CD4-positive, alpha-beta T cell (primary cell): ENCODE measurements around the gene SLFN12L. TPM values are rescaled to one million over a fixed set of nuclear protein-coding genes. Genes with fewer than 3 reads are reported as not detected.

Experiments used
- ATAC-seq: fragments of 200-7000 bp; cut with Tn5 transposase; one replicate; pipeline ENCODE4 v1.10.0; 2022; ENCODE audit warnings: mild to moderate bottlenecking; ENCODE audit not compliant: poor library complexity
- CTCF ChIA-PET: fragments of 350-600 bp; sonication (Branson Sonifier 250); formaldehyde crosslinking; loops from one replicate; lab custom pipeline; 2021; ENCODE audit warnings: antibody characterized with exemption, inconsistent platforms; lab: Charles Lee
- POLR2A ChIA-PET: fragments of 350-600 bp; sonication (Branson Sonifier 250); formaldehyde crosslinking; loops from one replicate; lab custom pipeline; 2021; ENCODE audit warnings: antibody characterized with exemption, inconsistent platforms; lab: Charles Lee
- DNase-seq, 14 experiments: peaks; one replicate each; pipeline ENCODE4 v3.0.0-alpha.2; 2013 to 2020; ENCODE audit warnings: mixed read lengths in 2 of 14
- H3K27ac ChIP-seq, 2 donors: one replicate each; pipeline versions ENCODE4 v1.5.1 to v1.7.0; 2013; ENCODE audit warnings: low read length in 2 of 2, low read depth in 1 of 2, mild to moderate bottlenecking in 1 of 2
- H3K27me3 ChIP-seq, 2 experiments: 1 replicate in 1 of 2; 2 replicates in 1 of 2; pipeline versions ENCODE4 v1.6.1 to v1.7.0; 2013; ENCODE audit warnings: low read length in 2 of 2, control low read depth in 1 of 2, mild to moderate bottlenecking in 1 of 2, moderate library complexity in 1 of 2; ENCODE audit not compliant: insufficient read depth in 2 of 2, control insufficient read depth in 1 of 2
- H3K36me3 ChIP-seq: one replicate; pipeline ENCODE4 v1.6.1; 2013; ENCODE audit warnings: low read length, control low read depth; ENCODE audit not compliant: insufficient read depth
- H3K4me1 ChIP-seq: one replicate; pipeline ENCODE4 v1.6.1; 2013; ENCODE audit warnings: low read length, control low read depth; ENCODE audit not compliant: insufficient read depth
- H3K4me3 ChIP-seq: one replicate; pipeline ENCODE4 v1.5.1; 2013; ENCODE audit warnings: mild to moderate bottlenecking, low read length, moderate library complexity
- H3K9me3 ChIP-seq, 2 experiments: 1 replicate in 1 of 2; 2 replicates in 1 of 2; pipeline versions ENCODE4 v1.6.1 to v1.7.0; 2013; ENCODE audit warnings: low read length in 2 of 2, mild to moderate bottlenecking in 2 of 2, control low read depth in 1 of 2, moderate library complexity in 1 of 2; ENCODE audit not compliant: control insufficient read depth in 1 of 2, insufficient read depth in 1 of 2
- H3K27ac Mint-ChIP-seq: one replicate; pipeline ENCODE4 v1.8.0; 2020; ENCODE audit warnings: mixed read lengths
- H3K27me3 Mint-ChIP-seq: one replicate; pipeline ENCODE4 v1.8.0; 2021; ENCODE audit warnings: mixed read lengths
- H3K36me3 Mint-ChIP-seq: one replicate; pipeline ENCODE4 v1.8.0; 2021; ENCODE audit warnings: low read depth, mixed read lengths
- H3K4me1 Mint-ChIP-seq: one replicate; pipeline ENCODE4 v1.8.0; 2021; ENCODE audit warnings: low read depth, mixed read lengths
- H3K4me3 Mint-ChIP-seq: one replicate; pipeline ENCODE4 v1.8.0; 2020; ENCODE audit warnings: mild to moderate bottlenecking, mixed read lengths
- H3K9me3 Mint-ChIP-seq: one replicate; pipeline ENCODE4 v1.8.0; 2020; ENCODE audit warnings: mixed read lengths
- intact Hi-C, 2 experiments: fragments of 100-400 bp; cut with DNase I in 1 of 2; cut with micrococcal nuclease in 1 of 2; formaldehyde crosslinking; loops; one replicate each; pipeline versions ENCODE4 v1.15.1 to v1.9.0; 2023 to 2025; cut with DNase I, micrococcal nuclease
- total RNA-seq, 174 experiments: library from RNA in 2 of 174; stranded (reverse) in 2 of 174; gene quantifications; one replicate each; pipeline ENCODE4 v1.2.3 and lab custom pipeline; 2021 to 2026
- TF ChIP-seq, protein P1 (sequence below): fragments of 200-600 bp; IDR thresholded peaks from one replicate; pipeline ENCODE4 v1.8.0; 2022; ENCODE audit warnings: antibody characterized with exemption, mild to moderate bottlenecking

Gene SLFN12L
- total RNA-seq, 2 experiments from 2014 or later = 23.4 to 24.3 TPM

DNA sequence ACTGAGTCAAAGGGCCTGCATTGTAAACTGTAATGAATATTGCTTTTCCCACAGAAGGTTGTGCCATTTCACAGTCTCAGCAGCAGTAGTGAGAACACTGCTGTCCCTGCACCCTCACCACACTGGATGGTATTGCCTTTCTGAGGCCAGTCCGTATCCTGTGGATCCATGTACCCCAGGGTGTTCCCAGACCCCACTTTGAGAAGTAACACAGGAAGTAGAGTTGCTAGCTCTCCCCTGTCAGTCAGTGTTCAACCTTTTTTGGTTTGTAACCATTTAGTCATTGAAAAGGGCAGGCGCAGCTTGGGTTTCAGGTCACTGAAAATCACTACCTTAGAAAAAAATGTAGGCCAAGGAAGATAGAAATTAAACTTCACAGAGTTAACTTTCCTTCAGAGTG is 37.9 kb downstream of the SLFN12L start:
- peaks cover 29% of the 10 kb centered on the region for H3K4me1 ChIP-seq
- Mint-ChIP-seq H3K4me3 (no peak overlapping the region), H3K27me3 (no peaks in the 10 kb centered on the region), H3K9me3 (peaks cover 4% of the 10 kb centered on the region), H3K4me1 (peaks cover 69% of the 10 kb centered on the region), H3K36me3 (peaks cover 73% of the 10 kb centered on the region), H3K27ac (no peak overlapping the region)
- no peak overlapping the region for H3K4me3 ChIP-seq
- no peaks in the 10 kb centered on the region for H3K9me3 ChIP-seq
- ChIA-PET POLR2A (no interaction called here), CTCF (interaction anchor here (0.8 to 1.3 kb wide), 4 partner anchors 34 to 56 kb away, joined by 3 to 4 read pairs (median 4); no protein-coding TSS in a partner anchor)
- no peaks in the 10 kb centered on the region for H3K27me3 ChIP-seq
- ATAC-seq (no peak), DNase-seq (no peak)
- H3K27ac ChIP-seq = no peak overlapping the region
- H3K36me3 ChIP-seq = peaks cover 27% of the 10 kb centered on the region
- intact Hi-C loops = no loop called here
- TF ChIP-seq, protein P1, sequence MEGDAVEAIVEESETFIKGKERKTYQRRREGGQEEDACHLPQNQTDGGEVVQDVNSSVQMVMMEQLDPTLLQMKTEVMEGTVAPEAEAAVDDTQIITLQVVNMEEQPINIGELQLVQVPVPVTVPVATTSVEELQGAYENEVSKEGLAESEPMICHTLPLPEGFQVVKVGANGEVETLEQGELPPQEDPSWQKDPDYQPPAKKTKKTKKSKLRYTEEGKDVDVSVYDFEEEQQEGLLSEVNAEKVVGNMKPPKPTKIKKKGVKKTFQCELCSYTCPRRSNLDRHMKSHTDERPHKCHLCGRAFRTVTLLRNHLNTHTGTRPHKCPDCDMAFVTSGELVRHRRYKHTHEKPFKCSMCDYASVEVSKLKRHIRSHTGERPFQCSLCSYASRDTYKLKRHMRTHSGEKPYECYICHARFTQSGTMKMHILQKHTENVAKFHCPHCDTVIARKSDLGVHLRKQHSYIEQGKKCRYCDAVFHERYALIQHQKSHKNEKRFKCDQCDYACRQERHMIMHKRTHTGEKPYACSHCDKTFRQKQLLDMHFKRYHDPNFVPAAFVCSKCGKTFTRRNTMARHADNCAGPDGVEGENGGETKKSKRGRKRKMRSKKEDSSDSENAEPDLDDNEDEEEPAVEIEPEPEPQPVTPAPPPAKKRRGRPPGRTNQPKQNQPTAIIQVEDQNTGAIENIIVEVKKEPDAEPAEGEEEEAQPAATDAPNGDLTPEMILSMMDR = no peak

DNA sequence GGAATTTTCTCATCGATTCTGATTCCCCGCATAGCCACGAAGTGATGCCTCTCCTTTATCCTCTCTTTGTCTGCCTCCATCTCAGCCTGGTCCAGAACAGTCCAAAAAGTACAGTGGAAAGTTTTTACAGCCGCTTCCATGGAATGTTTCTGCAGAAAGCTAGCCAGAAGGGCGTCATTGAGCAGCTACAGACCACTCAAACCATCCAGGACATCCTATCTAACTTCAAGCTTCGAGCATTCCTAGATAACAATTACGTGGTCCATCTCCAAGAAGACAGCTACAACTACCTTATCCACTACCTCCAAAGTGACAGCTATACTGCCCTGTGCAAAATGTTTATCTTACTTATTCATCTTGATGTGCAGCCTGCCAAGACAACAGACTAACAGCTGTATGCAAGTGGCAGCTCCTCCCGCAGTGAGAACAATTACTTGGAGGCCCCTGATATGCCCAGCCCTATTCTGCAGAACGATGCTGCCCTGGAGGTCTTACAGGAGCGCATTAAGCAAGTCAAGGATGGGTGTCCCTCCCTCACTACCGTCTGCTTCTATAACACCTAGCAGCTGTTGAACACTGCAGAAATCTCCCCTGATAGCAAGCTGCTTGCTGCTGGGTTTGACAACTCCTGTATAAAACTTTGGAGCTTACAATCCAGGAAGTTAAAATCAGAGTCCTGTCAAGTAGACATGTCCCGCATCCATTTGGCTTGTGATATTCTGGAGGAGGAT is 38.9 kb downstream of the SLFN12L start:
- CTCF ChIA-PET = interaction anchor here (1.2 to 1.3 kb wide), 2 partner anchors 35 to 57 kb away, joined by 3 to 4 read pairs; no protein-coding TSS in a partner anchor
- H3K4me3 Mint-ChIP-seq = no peak overlapping the region
- POLR2A ChIA-PET = interaction anchor here (0.6 to 1.1 kb wide), 2 partner anchors 14 to 280 kb away, joined by 3 read pairs; no protein-coding TSS in a partner anchor
- peak overlapping the region; percentile 56 for H3K27ac Mint-ChIP-seq
- Histone ChIP-seq H3K27ac (no peak overlapping the region), H3K4me1 (peaks cover 32% of the 10 kb centered on the region), H3K9me3 (no peaks in the 10 kb centered on the region), H3K4me3 (no peak overlapping the region), H3K36me3 (peaks cover 27% of the 10 kb centered on the region), H3K27me3 (no peaks in the 10 kb centered on the region)
- ATAC-seq = no peak
- H3K27me3 Mint-ChIP-seq = no peaks in the 10 kb centered on the region
- H3K4me1 Mint-ChIP-seq = peaks cover 69% of the 10 kb centered on the region
- peaks cover 66% of the 10 kb centered on the region for H3K36me3 Mint-ChIP-seq
- intact Hi-C loops = no loop called here
- H3K9me3 Mint-ChIP-seq = peaks cover 4% of the 10 kb centered on the region
- no peak for DNase-seq
- TF ChIP-seq, protein P1 = no peak

DNA sequence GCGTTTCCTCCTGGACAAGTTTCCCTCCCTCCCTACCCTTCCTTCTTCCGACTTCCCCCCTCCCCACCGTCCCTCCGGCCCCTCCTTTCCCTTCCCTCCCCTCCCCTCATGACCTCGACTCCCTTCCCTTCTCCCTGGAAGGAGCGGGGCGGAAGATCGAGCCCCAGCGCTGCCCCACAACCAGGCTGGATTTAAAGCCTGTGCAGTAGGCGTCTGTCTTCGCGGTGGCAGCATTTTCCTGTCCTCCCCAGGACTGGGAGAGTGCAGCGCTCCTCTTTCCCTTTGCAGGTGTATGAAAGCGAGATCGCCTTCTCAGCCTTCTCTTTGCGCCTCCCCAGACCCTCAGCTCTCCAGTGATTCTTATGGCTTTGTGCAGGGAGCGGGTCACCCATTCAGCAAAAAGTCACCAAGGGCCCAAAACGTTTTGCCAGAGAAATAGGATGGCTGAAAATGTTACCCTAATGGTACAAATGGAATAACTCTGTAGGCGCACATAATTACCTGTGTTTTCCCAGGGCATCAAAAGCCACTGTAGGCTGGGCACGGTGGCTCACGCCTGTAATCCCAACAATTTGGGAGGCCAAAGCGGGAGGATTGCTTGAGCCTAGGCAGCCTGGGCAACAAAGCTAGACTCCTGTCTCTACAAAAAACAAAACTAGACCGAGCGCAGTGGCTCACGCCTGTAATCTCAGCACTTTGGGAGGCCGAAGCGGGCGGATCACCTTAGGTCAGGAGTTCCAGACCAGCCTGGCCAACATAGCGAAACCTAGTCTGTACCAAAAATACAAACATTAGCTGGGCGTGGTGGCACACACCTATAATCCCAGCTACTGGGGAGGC is 40.8 kb downstream of the SLFN12L start:
- intact Hi-C loops = no loop called here
- POLR2A ChIA-PET = interaction anchor here (1.0 kb wide), 1 partner anchor 29 kb away, joined by 3 read pairs; no protein-coding TSS in a partner anchor

More for the DNA sequence above, 40.8 kb downstream of the SLFN12L start:
- Mint-ChIP-seq H3K4me1 (peaks cover 72% of the 10 kb centered on the region), H3K36me3 (peaks cover 66% of the 10 kb centered on the region), H3K27ac (peak overlapping the region; percentile 9), H3K4me3 (peak overlapping the region; percentile 72), H3K27me3 (no peaks in the 10 kb centered on the region), H3K9me3 (peaks cover under 1% of the 10 kb centered on the region)
- CTCF ChIA-PET = interaction anchor here (0.7 kb wide), 1 partner anchor 9 kb away, joined by 3 read pairs; no protein-coding TSS in a partner anchor
- peak overlapping the region; percentile 10 for H3K4me3 ChIP-seq
- H3K4me1 ChIP-seq = peaks cover 35% of the 10 kb centered on the region
- no peak overlapping the region for H3K27ac ChIP-seq
- TF ChIP-seq, protein P1 = no peak
- no peaks in the 10 kb centered on the region for H3K27me3 ChIP-seq
- ATAC-seq = no peak
- no peaks in the 10 kb centered on the region for H3K9me3 ChIP-seq
- no peak for DNase-seq
- H3K36me3 ChIP-seq = peaks cover 39% of the 10 kb centered on the region
